ENCODE measurements around the gene ONECUT1. TPM values are rescaled to one million over a fixed set of nuclear protein-coding genes. Genes with fewer than 3 reads are reported as not detected.

ONECUT1 gene
- total and polyA plus RNA-seq, 2 experiments from 2014 or later, result 5.9 to 9.5 TPM

DNA sequence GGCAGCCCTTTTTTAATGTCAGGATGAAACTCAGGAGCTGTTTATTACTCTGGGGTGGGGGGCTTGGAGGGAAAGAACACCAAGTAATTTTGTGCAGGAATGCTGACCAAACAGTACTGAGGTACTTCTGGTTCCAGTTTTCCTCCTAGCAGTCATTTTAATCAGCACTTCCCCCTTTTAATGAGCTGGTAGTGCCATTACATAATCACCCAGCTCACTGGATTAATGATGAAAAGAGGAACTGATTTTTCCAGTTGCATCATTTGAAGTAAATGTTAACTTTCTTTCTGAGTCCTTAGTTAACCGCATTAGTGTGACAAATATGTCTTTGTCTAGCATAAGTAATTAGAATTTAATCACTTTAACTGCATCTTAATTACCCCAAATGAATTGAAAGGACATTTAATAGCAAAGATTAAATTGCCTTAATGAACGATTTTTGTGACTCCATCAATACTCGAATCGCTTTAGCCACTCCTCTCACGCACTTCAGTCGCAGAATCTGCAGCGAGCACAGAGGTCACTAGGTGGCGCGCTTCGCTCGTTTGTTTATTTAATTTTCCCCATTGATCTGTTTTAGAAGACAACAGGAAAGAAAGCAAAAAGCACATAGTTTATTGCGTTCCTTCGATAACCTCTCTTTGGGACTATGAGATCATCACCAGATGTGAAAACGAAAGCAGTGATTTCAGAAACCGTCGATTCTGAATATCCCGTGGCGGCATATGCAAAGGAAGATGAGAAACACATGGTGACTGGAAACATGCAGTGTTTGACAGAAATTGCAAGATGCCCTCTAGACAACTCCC is 9.8 kb downstream of the ONECUT1 start:
- Histone ChIP-seq H3K4me1 (ENCODE audit: insufficient read depth) (peaks cover 14% of the 10 kb centered on the region), H3K27ac (no peak overlapping the region), H3K27me3 (peaks cover 58% of the 10 kb centered on the region), H3K9me2 (replicated peaks; ENCODE audit: insufficient read depth) (no peaks in the 10 kb centered on the region), H3K4me3 (no peak overlapping the region), H3K9me3 (ENCODE audit: low read depth) (no peaks in the 10 kb centered on the region), H3K4me2 (peak overlapping the region; percentile 63), H2AFZ (no peak overlapping the region), H4K20me1 (ENCODE audit: insufficient read depth, poor library complexity, severe bottlenecking) (no peaks in the 10 kb centered on the region), H3K79me2 (no peaks in the 10 kb centered on the region), H3K36me3 (replicated peaks; ENCODE audit: insufficient read depth, low read depth) (no peaks in the 10 kb centered on the region)
- peak; percentile 73 for DNase-seq (ENCODE audit: low spot score)
- 13% methylated on average over 18 of the region's 18 CpGs for WGBS (ENCODE audit: low lambda C conversion rate, missing lambda C conversion rate)
- no peak for TF ChIP-seq EZH2phosphoT487 (IDR thresholded peaks at IDR 0.05; ENCODE audit: low read depth, severe bottlenecking, unreplicated experiment)
- TF ChIP-seq, protein P1, sequence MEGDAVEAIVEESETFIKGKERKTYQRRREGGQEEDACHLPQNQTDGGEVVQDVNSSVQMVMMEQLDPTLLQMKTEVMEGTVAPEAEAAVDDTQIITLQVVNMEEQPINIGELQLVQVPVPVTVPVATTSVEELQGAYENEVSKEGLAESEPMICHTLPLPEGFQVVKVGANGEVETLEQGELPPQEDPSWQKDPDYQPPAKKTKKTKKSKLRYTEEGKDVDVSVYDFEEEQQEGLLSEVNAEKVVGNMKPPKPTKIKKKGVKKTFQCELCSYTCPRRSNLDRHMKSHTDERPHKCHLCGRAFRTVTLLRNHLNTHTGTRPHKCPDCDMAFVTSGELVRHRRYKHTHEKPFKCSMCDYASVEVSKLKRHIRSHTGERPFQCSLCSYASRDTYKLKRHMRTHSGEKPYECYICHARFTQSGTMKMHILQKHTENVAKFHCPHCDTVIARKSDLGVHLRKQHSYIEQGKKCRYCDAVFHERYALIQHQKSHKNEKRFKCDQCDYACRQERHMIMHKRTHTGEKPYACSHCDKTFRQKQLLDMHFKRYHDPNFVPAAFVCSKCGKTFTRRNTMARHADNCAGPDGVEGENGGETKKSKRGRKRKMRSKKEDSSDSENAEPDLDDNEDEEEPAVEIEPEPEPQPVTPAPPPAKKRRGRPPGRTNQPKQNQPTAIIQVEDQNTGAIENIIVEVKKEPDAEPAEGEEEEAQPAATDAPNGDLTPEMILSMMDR (IDR thresholded peaks at IDR 0.05; ENCODE audit: poor library complexity), result peak; percentile 97

DNA sequence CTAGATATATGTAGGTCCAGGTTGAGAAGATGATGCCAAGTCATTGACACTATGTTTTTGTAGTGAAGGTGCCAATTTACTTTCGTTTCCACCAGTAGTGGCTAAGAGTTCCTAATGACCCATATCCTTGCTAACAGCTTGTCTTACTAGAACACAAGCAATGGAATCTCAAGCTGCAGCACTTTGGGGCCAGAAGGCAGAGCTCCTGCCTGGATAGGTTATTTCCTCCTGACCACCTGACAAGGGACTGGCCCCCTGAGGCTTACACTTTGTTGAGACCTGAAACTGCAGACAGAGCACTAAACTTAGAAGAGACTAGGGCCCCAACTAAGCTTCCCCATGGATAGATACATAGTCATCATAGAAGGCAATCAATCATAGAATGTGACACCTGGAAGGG is 11.7 kb downstream of the ONECUT1 start:
- peaks cover 39% of the 10 kb centered on the region for H3K27me3 ChIP-seq
- 81% methylated on average over 1 of the region's 1 CpG for WGBS (ENCODE audit: low lambda C conversion rate, missing lambda C conversion rate)

DNA sequence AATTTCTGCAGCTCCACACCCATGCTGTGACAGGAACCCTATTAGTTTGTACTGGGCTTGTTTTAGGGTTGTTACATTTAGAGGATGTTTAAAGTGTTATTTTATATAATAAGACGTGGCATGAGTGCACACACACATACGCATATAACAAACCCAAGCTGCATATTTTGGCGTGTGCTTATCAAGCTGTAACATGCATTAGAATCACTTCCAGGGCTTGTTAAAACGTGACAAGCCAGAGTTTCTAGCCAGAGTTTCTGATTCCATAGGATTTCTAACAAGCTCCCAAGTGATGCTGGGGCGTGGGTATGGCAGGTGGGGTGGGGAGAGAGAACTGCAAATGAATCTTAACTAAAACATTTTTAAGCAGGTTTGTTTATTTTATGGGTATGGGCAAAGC is 17.4 kb downstream of the ONECUT1 start:
- H4K20me1 ChIP-seq (ENCODE audit: insufficient read depth, poor library complexity, severe bottlenecking), result no peaks in the 10 kb centered on the region
- no peak overlapping the region for H3K4me3 ChIP-seq
- no peaks in the 10 kb centered on the region for H3K79me2 ChIP-seq
- no peaks in the 10 kb centered on the region for H3K36me3 ChIP-seq (replicated peaks; ENCODE audit: insufficient read depth, low read depth)
- H2AFZ ChIP-seq, result no peak overlapping the region
- peaks cover 16% of the 10 kb centered on the region for H3K27me3 ChIP-seq
- H3K4me1 ChIP-seq (ENCODE audit: insufficient read depth), result no peaks in the 10 kb centered on the region
- no peak overlapping the region for H3K4me2 ChIP-seq
- H3K9me2 ChIP-seq (replicated peaks; ENCODE audit: insufficient read depth), result no peaks in the 10 kb centered on the region
- H3K27ac ChIP-seq, result no peak overlapping the region
- H3K9me3 ChIP-seq (ENCODE audit: low read depth), result no peaks in the 10 kb centered on the region
- TF ChIP-seq EZH2 (IDR thresholded peaks at IDR 0.05; ENCODE audit: borderline replicate concordance) (no peak), EZH2phosphoT487 (IDR thresholded peaks at IDR 0.05; ENCODE audit: low read depth, severe bottlenecking, unreplicated experiment) (no peak)
- TF ChIP-seq, protein P1 (IDR thresholded peaks at IDR 0.05; ENCODE audit: poor library complexity), result no peak
- no peak for DNase-seq (ENCODE audit: low spot score)
- 73% methylated on average over 5 of the region's 5 CpGs for WGBS (ENCODE audit: low lambda C conversion rate, missing lambda C conversion rate)

More for the DNA sequence above, 11.7 kb downstream of the ONECUT1 start:
- H3K4me2 ChIP-seq, result no peak overlapping the region
- H3K9me3 ChIP-seq (ENCODE audit: low read depth), result no peaks in the 10 kb centered on the region
- no peak overlapping the region for H3K27ac ChIP-seq
- H4K20me1 ChIP-seq (ENCODE audit: insufficient read depth, poor library complexity, severe bottlenecking), result no peaks in the 10 kb centered on the region
- no peak overlapping the region for H3K4me3 ChIP-seq
- H3K79me2 ChIP-seq, result no peaks in the 10 kb centered on the region
- no peaks in the 10 kb centered on the region for H3K36me3 ChIP-seq (replicated peaks; ENCODE audit: insufficient read depth, low read depth)
- no peaks in the 10 kb centered on the region for H3K4me1 ChIP-seq (ENCODE audit: insufficient read depth)
- no peak overlapping the region for H2AFZ ChIP-seq
- TF ChIP-seq EZH2phosphoT487 (IDR thresholded peaks at IDR 0.05; ENCODE audit: low read depth, severe bottlenecking, unreplicated experiment), result no peak
- TF ChIP-seq EZH2 (IDR thresholded peaks at IDR 0.05; ENCODE audit: borderline replicate concordance), result no peak
- TF ChIP-seq, protein P1 (IDR thresholded peaks at IDR 0.05; ENCODE audit: poor library complexity), result no peak
- DNase-seq (ENCODE audit: low spot score), result no peak
- no peaks in the 10 kb centered on the region for H3K9me2 ChIP-seq (replicated peaks; ENCODE audit: insufficient read depth)
